Choroid plexus epithelial cell (primary cell): Measurements from ENCODE around the gene PPP1R37.

ENCODE experiments used
- DNase-seq: peaks from one replicate; pipeline ENCODE4 v3.0.0-alpha.2; 2010; ENCODE audit warnings: low read depth
- H3K4me3 ChIP-seq: 2 replicates; pipeline ENCODE4 v1.5.1; 2011; ENCODE audit warnings: low read depth, mild to moderate bottlenecking, control low read depth, low read length, moderate library complexity
- TF ChIP-seq, protein P1 (sequence below): conservative IDR thresholded peaks from 2 replicates; pipeline ENCODE4 v1.5.1; 2011; ENCODE audit warnings: low read depth, mild to moderate bottlenecking, control low read depth, inconsistent platforms, low read length, moderate library complexity

Gene PPP1R37

DNA sequence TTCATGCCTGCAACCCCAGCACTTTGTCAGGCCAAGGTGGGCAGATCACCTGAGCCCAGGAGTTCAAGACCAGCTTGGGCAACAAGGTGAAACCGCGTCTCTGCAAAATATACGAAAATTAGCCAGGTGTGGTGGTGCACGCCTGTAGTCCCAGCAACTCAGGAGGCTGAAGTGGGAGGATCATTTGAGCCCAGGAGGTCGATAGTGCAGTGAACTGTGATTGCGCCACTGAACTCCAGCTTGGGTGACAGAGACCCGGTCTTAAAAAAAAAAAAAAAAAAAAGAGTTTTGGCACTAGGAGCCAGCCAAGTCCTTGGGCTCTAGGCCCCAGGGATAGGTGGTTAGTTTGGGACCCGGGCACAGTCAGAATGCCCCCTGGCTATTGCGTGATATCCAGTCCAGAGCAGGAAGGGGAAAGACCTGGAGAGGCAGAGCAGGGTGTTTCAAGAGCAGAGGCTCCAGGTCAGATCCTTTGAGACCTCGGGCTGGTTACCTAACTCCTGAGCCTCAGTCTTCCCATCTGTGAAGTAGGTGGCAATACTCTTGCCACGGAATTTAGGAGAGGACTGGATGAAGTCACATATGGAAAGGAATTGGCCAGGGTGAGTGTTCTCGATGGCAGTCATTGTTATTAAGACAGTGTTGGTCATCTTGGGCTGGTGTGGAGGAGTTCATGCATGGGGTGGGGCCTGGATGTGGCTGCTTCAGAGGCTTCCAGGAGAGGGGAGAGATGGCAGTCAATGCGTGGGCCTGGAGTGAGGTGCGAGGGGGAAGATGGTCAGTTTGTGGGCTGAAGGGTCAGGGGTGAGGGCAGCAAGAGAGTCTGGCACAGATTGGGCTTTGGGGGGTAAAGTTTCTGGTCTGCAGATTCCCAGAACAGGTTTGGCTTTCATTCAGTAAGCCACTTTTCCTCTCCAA is 2.8 kb downstream of the PPP1R37 start:
- TF ChIP-seq, protein P1, sequence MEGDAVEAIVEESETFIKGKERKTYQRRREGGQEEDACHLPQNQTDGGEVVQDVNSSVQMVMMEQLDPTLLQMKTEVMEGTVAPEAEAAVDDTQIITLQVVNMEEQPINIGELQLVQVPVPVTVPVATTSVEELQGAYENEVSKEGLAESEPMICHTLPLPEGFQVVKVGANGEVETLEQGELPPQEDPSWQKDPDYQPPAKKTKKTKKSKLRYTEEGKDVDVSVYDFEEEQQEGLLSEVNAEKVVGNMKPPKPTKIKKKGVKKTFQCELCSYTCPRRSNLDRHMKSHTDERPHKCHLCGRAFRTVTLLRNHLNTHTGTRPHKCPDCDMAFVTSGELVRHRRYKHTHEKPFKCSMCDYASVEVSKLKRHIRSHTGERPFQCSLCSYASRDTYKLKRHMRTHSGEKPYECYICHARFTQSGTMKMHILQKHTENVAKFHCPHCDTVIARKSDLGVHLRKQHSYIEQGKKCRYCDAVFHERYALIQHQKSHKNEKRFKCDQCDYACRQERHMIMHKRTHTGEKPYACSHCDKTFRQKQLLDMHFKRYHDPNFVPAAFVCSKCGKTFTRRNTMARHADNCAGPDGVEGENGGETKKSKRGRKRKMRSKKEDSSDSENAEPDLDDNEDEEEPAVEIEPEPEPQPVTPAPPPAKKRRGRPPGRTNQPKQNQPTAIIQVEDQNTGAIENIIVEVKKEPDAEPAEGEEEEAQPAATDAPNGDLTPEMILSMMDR = no peak

GRCh38 chr19:45096700-45097099 is 3.7 kb downstream of the PPP1R37 start:
- no peak overlapping the region for H3K4me3 ChIP-seq
- DNase-seq = no peak
- TF ChIP-seq, protein P1 = no peak

More for the DNA sequence above, 2.8 kb downstream of the PPP1R37 start:
- H3K4me3 ChIP-seq = no peak overlapping the region
- no peak for DNase-seq

DNA sequence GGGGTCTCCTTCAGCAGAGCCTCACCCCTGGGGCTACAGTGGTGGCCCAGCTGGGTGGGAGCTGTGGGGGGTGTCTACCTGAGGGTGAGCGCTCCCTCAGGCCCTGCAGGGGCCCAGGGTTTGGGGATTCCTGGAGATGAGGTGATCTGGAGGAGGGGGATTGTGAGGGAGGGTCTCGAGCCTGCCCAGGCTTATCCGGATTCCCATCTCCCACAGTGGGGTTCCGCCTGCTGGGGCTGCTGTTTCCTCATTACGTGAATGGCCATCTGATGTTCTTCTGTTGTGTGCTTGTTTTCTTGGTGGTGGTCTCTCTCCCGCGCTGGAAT is 4.4 kb downstream of the PPP1R37 start:
- no peak for DNase-seq
- TF ChIP-seq, protein P1 = no peak
- no peak overlapping the region for H3K4me3 ChIP-seq

DNA sequence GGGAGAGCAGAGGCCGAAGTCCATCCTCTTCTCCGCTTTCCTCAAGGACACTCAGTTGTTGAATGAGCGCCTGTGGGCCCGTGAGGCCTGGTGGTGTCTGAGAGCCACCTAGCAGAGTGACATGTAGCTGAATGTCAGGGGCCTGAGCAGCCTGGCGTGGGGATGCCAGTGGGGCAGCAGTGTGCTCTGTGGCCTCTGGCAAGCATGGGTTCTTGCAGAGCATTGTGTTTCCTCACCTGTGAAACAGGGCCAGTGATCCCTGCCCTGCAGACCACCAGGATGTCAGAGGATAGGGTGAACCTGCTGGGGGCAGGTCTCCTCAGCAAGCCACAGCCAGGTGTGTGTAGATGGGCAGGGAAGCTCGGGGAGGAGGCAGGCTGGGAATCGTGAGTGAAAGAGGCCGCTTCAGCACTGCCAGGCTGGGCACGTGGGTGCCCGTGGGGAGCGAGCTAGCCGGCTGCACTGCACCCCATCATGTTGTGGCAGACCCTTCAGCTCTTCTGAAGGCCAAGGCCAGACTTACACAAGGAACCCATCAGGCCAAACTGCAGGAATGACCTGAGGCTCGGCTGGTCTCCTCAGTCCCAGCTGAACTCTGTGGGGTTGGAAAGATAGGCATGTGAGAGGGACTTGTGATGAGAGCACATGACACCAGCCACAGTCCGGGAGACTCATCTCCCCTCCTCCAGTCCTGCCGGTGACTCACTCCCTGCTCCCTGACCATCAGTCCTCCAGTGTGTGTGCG is 5.0 kb downstream of the PPP1R37 start:
- H3K4me3 ChIP-seq = peak overlapping the region; percentile 4
- TF ChIP-seq, protein P1 = no peak
- peak; percentile 98 for DNase-seq

- H3K4me3 ChIP-seq = peak overlapping the region; percentile 20
- DNase-seq = peak; percentile 70
- TF ChIP-seq, protein P1 = no peak
These were observed 5.8 kb downstream of the PPP1R37 start for GRCh38 chr19:45098521-45099466.

- TF ChIP-seq, protein P1 = no peak
- H3K4me3 ChIP-seq = no peak overlapping the region
- DNase-seq = no peak
These were observed 6.7 kb downstream of the PPP1R37 start for GRCh38 chr19:45099467-45100191.
